Measurements from ENCODE around the gene TNP1.

The TNP1 gene, protein sequence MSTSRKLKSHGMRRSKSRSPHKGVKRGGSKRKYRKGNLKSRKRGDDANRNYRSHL

DNA sequence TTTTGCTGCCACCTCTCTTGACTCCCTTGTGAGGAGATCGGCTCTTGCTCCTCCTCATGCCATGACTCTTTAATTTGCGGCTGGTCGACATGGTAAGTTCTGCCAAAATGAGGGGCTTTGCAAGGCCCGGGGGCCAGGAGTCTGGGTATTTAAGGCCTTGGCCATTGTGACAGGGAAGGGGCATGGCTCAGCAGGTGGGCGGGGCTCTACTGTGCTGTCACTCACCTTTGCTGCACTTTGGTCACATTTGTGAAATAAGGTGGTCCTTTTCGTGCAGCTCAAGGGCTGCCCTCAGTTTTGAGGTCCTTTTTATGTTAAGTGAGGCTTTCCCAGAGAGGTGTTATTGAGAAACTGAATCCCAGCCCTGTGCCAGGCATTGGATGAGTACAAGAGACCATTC lies at the start of gene TNP1:
Gene TNP1, minus strand, starts transcription at position 121 of the 400 bp plus-strand sequence. Its CDS starts 30 bp downstream, at position 91.
- TF ChIP-seq CTCF (IDR thresholded peaks at IDR 0.05; ENCODE audit: low read depth, low read length) = no peak
- H3K4me3 ChIP-seq (replicated peaks in 1 of 2; ENCODE audit: low read depth in 2 of 2, low read length in 2 of 2) = no peak within 1 kb of the TSS
- no peak for DNase-seq (ENCODE audit: low read depth in 2 of 2)

DNA sequence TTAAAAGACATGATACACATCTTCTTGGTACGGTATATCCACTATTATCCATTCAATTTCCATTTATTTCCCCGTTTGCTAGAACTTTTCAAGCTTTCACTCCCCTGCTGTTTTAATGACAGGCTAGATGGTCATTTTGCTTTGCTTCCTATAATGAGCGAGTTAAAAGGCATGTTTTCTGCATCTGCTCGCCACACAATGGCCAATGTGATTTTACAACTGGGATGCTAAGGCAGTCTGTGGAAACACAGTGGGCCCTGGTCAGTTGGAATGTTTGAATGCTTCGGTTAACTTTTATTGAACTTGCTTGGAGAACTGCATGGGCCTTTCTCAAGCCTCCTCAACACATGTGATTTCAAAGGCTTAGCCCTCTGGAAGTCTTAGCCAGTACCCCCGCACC lies 48.4 kb upstream of the TNP1 start:
- H3K4me3 ChIP-seq (replicated peaks in 1 of 2; ENCODE audit: low read depth in 2 of 2, low read length in 2 of 2) = no peak overlapping the region
- no peak for DNase-seq (ENCODE audit: low read depth in 2 of 2)
- no peak for TF ChIP-seq CTCF (IDR thresholded peaks at IDR 0.05; ENCODE audit: low read depth, low read length)

- no peak for TF ChIP-seq CTCF (IDR thresholded peaks at IDR 0.05; ENCODE audit: low read depth, low read length)
- no peak overlapping the region for H3K4me3 ChIP-seq (replicated peaks in 1 of 2; ENCODE audit: low read depth in 2 of 2, low read length in 2 of 2)
- no peak for DNase-seq (ENCODE audit: low read depth in 2 of 2)
These were observed 45.9 kb upstream of the TNP1 start for GRCh38 chr2:216905649-216906329.

GRCh38 chr2:216904974-216905373 lies 45.1 kb upstream of the TNP1 start:
- no peak overlapping the region for H3K4me3 ChIP-seq (replicated peaks in 1 of 2; ENCODE audit: low read depth in 2 of 2, low read length in 2 of 2)
- DNase-seq (ENCODE audit: low read depth in 2 of 2) = peak in 1 of 2 donors; percentile 8
- no peak for TF ChIP-seq CTCF (IDR thresholded peaks at IDR 0.05; ENCODE audit: low read depth, low read length)

- DNase-seq (ENCODE audit: low read depth in 2 of 2) = no peak
- H3K4me3 ChIP-seq (replicated peaks in 1 of 2; ENCODE audit: low read depth in 2 of 2, low read length in 2 of 2) = no peak overlapping the region
- no peak for TF ChIP-seq CTCF (IDR thresholded peaks at IDR 0.05; ENCODE audit: low read depth, low read length)
These were observed 44.7 kb upstream of the TNP1 start for GRCh38 chr2:216904554-216904953.

GRCh38 chr2:216903470-216903869 lies 43.6 kb upstream of the TNP1 start:
- DNase-seq (ENCODE audit: low read depth in 2 of 2) = no peak
- no peak overlapping the region for H3K4me3 ChIP-seq (replicated peaks in 1 of 2; ENCODE audit: low read depth in 2 of 2, low read length in 2 of 2)
- no peak for TF ChIP-seq CTCF (IDR thresholded peaks at IDR 0.05; ENCODE audit: low read depth, low read length)

GRCh38 chr2:216901273-216901672 lies 41.4 kb upstream of the TNP1 start:
- no peak for TF ChIP-seq CTCF (IDR thresholded peaks at IDR 0.05; ENCODE audit: low read depth, low read length)

More at GRCh38 chr2:216901273-216901672, 41.4 kb upstream of the TNP1 start:
- H3K4me3 ChIP-seq (replicated peaks in 1 of 2; ENCODE audit: low read depth in 2 of 2, low read length in 2 of 2) = no peak overlapping the region
- no peak for DNase-seq (ENCODE audit: low read depth in 2 of 2)
